ENCODE results near the gene MRM3. TPM values are rescaled to one million over a fixed set of nuclear protein-coding genes. Genes with fewer than 3 reads are reported as not detected.

The MRM3 gene
- total RNA-seq: 10 to 100 TPM; 28.1 to 29.6 TPM
- 27.3 to 32.7 reads per million in 2 donors for total RNA-seq

GRCh38 chr17:781805-782731 is at the start of gene MRM3, which contains the start of gene GLOD4:
Gene MRM3 (plus strand): TSS chr17:782353. CDS start chr17:782379, 26 bp downstream.
Gene GLOD4 (minus strand): TSS chr17:782280. CDS start chr17:782255, 25 bp downstream.
- H3K4me1 Mint-ChIP-seq: peaks cover 26% of the 10 kb centered on the region
- H3K4me3 Mint-ChIP-seq: peak within 1 kb of the TSS; percentile 98
- H3K9me3 ChIP-seq (ENCODE audit: control insufficient read depth, low read length, poor library complexity, severe bottlenecking): no peaks in the 10 kb centered on the region
- H3K36me3 Mint-ChIP-seq (ENCODE audit: low read depth): no peaks in the 10 kb centered on the region
- peak within 1 kb of the TSS; percentile 97 for H3K27ac Mint-ChIP-seq
- ATAC-seq: peak; percentile 92
- DNase-seq: peak; percentile 89 to 97 (median 90)
- H3K27me3 Mint-ChIP-seq: no peaks in the 10 kb centered on the region

GRCh38 chr17:732902-733720 is 49.0 kb upstream of the MRM3 start:
- Mint-ChIP-seq H3K27ac (no peak overlapping the region), H3K4me3 (peak overlapping the region; percentile 87), H3K27me3 (no peaks in the 10 kb centered on the region), H3K36me3 (ENCODE audit: low read depth) (no peaks in the 10 kb centered on the region), H3K4me1 (no peaks in the 10 kb centered on the region)
- ATAC-seq: peak; percentile 58
- DNase-seq: no peak
- H3K9me3 ChIP-seq (ENCODE audit: control insufficient read depth, low read length, poor library complexity, severe bottlenecking): no peaks in the 10 kb centered on the region

- no peak overlapping the region for H3K27ac Mint-ChIP-seq
- H3K27me3 Mint-ChIP-seq: no peaks in the 10 kb centered on the region
- no peaks in the 10 kb centered on the region for H3K36me3 Mint-ChIP-seq (ENCODE audit: low read depth)
- no peak for ATAC-seq
- peak overlapping the region; percentile 87 for H3K4me3 Mint-ChIP-seq
- H3K4me1 Mint-ChIP-seq: no peaks in the 10 kb centered on the region
- no peaks in the 10 kb centered on the region for H3K9me3 ChIP-seq (ENCODE audit: control insufficient read depth, low read length, poor library complexity, severe bottlenecking)
- no peak for DNase-seq
These were observed 48.4 kb upstream of the MRM3 start for GRCh38 chr17:733743-734142.

- H3K36me3 Mint-ChIP-seq (ENCODE audit: low read depth): no peaks in the 10 kb centered on the region
- no peaks in the 10 kb centered on the region for H3K9me3 ChIP-seq (ENCODE audit: control insufficient read depth, low read length, poor library complexity, severe bottlenecking)
- no peak overlapping the region for H3K4me3 Mint-ChIP-seq
- no peak overlapping the region for H3K27ac Mint-ChIP-seq
- DNase-seq: no peak
- H3K4me1 Mint-ChIP-seq: peaks cover 8% of the 10 kb centered on the region
- H3K27me3 Mint-ChIP-seq: no peaks in the 10 kb centered on the region
- no peak for ATAC-seq
These were observed 44.5 kb upstream of the MRM3 start for GRCh38 chr17:737561-738113.

GRCh38 chr17:740240-741017 is 41.7 kb upstream of the MRM3 start:
- ATAC-seq (peak; percentile 83), DNase-seq (no peak)
- Mint-ChIP-seq H3K36me3 (ENCODE audit: low read depth) (no peaks in the 10 kb centered on the region), H3K4me3 (peak overlapping the region; percentile 33), H3K27ac (peak overlapping the region; percentile 90), H3K27me3 (no peaks in the 10 kb centered on the region), H3K4me1 (peaks cover 8% of the 10 kb centered on the region)
- H3K9me3 ChIP-seq (ENCODE audit: control insufficient read depth, low read length, poor library complexity, severe bottlenecking): no peaks in the 10 kb centered on the region

- H3K27ac Mint-ChIP-seq: no peak overlapping the region
- no peaks in the 10 kb centered on the region for H3K36me3 Mint-ChIP-seq (ENCODE audit: low read depth)
- peaks cover 8% of the 10 kb centered on the region for H3K4me1 Mint-ChIP-seq
These were observed 39.9 kb upstream of the MRM3 start for GRCh38 chr17:742147-742793.

GRCh38 chr17:743139-743538 is 39.0 kb upstream of the MRM3 start:
- Mint-ChIP-seq H3K27me3 (no peaks in the 10 kb centered on the region), H3K27ac (no peak overlapping the region), H3K36me3 (ENCODE audit: low read depth) (peaks cover 2% of the 10 kb centered on the region), H3K4me1 (peaks cover 11% of the 10 kb centered on the region), H3K4me3 (no peak overlapping the region)
- no peak for ATAC-seq
- no peaks in the 10 kb centered on the region for H3K9me3 ChIP-seq (ENCODE audit: control insufficient read depth, low read length, poor library complexity, severe bottlenecking)
- no peak for DNase-seq

More at GRCh38 chr17:742147-742793, 39.9 kb upstream of the MRM3 start:
- ATAC-seq: no peak
- H3K27me3 Mint-ChIP-seq: no peaks in the 10 kb centered on the region
- H3K4me3 Mint-ChIP-seq: no peak overlapping the region
- no peak for DNase-seq
- no peaks in the 10 kb centered on the region for H3K9me3 ChIP-seq (ENCODE audit: control insufficient read depth, low read length, poor library complexity, severe bottlenecking)

- peaks cover 5% of the 10 kb centered on the region for H3K36me3 Mint-ChIP-seq (ENCODE audit: low read depth)
- no peak for DNase-seq
- no peak overlapping the region for H3K27ac Mint-ChIP-seq
- no peaks in the 10 kb centered on the region for H3K9me3 ChIP-seq (ENCODE audit: control insufficient read depth, low read length, poor library complexity, severe bottlenecking)
- no peaks in the 10 kb centered on the region for H3K27me3 Mint-ChIP-seq
- ATAC-seq: no peak
- H3K4me3 Mint-ChIP-seq: no peak overlapping the region
- H3K4me1 Mint-ChIP-seq: peaks cover 21% of the 10 kb centered on the region
These were observed 37.2 kb upstream of the MRM3 start for GRCh38 chr17:744937-745336.

GRCh38 chr17:745406-745805 is 36.7 kb upstream of the MRM3 start:
- Mint-ChIP-seq H3K27ac (no peak overlapping the region), H3K4me3 (no peak overlapping the region), H3K4me1 (peaks cover 23% of the 10 kb centered on the region), H3K27me3 (no peaks in the 10 kb centered on the region), H3K36me3 (ENCODE audit: low read depth) (peaks cover 5% of the 10 kb centered on the region)
- DNase-seq: no peak
- no peaks in the 10 kb centered on the region for H3K9me3 ChIP-seq (ENCODE audit: control insufficient read depth, low read length, poor library complexity, severe bottlenecking)
- no peak for ATAC-seq

- Mint-ChIP-seq H3K36me3 (ENCODE audit: low read depth) (peaks cover 5% of the 10 kb centered on the region), H3K27ac (no peak overlapping the region), H3K4me3 (no peak overlapping the region), H3K27me3 (no peaks in the 10 kb centered on the region), H3K4me1 (peaks cover 27% of the 10 kb centered on the region)
- ATAC-seq: no peak
- no peak for DNase-seq
- no peaks in the 10 kb centered on the region for H3K9me3 ChIP-seq (ENCODE audit: control insufficient read depth, low read length, poor library complexity, severe bottlenecking)
These were observed 36.0 kb upstream of the MRM3 start for GRCh38 chr17:746181-746580.

GRCh38 chr17:746783-747629 is 35.1 kb upstream of the MRM3 start:
- H3K4me1 Mint-ChIP-seq: peaks cover 30% of the 10 kb centered on the region
- no peak for DNase-seq
- H3K36me3 Mint-ChIP-seq (ENCODE audit: low read depth): peaks cover 5% of the 10 kb centered on the region
- no peak overlapping the region for H3K4me3 Mint-ChIP-seq
- H3K27ac Mint-ChIP-seq: no peak overlapping the region
- H3K9me3 ChIP-seq (ENCODE audit: control insufficient read depth, low read length, poor library complexity, severe bottlenecking): no peaks in the 10 kb centered on the region
- ATAC-seq: no peak
- no peaks in the 10 kb centered on the region for H3K27me3 Mint-ChIP-seq

Data from T-helper 17 cell (primary cell).